Nephron progenitor cell (in vitro differentiated cells): ENCODE data around the gene KLHDC4.

Experiments
- DNase-seq: peaks from one replicate; pipeline ENCODE4 v3.0.0; 2021
- H3K27ac Mint-ChIP-seq: 2 replicates; pipeline ENCODE4 v1.8.0; 2021; ENCODE audit warnings: mild to moderate bottlenecking, moderate library complexity, mixed read lengths
- H3K27me3 Mint-ChIP-seq: 2 replicates; pipeline ENCODE4 v1.8.0; 2021; ENCODE audit warnings: mild to moderate bottlenecking, low read depth, mixed read lengths; ENCODE audit not compliant: poor library complexity
- H3K36me3 Mint-ChIP-seq: 2 replicates; pipeline ENCODE4 v1.8.0; 2021; ENCODE audit warnings: low read depth, mixed read lengths
- H3K4me1 Mint-ChIP-seq: 2 replicates; pipeline ENCODE4 v1.8.0; 2021; ENCODE audit warnings: mixed read lengths
- H3K4me3 Mint-ChIP-seq: 2 replicates; pipeline ENCODE4 v1.8.0; 2021; ENCODE audit warnings: mild to moderate bottlenecking, moderate library complexity, mixed read lengths
- H3K9me3 Mint-ChIP-seq: 2 replicates; pipeline ENCODE4 v1.8.0; 2021; ENCODE audit warnings: mild to moderate bottlenecking, moderate library complexity, mixed read lengths
- CTCF ChIP-seq: fragments of 200-600 bp; sonication (generic); IDR thresholded peaks from 2 replicates; pipeline ENCODE4 v1.5.0; 2021; ENCODE audit warnings: antibody characterized with exemption

Gene KLHDC4

GRCh38 chr16:87741700-87742415 is 23.9 kb downstream of the KLHDC4 start:
- H3K9me3 Mint-ChIP-seq: peaks cover 5% of the 10 kb centered on the region
- no peaks in the 10 kb centered on the region for H3K27me3 Mint-ChIP-seq
- no peak for DNase-seq
- H3K27ac Mint-ChIP-seq: peak overlapping the region; percentile 34
- peaks cover 6% of the 10 kb centered on the region for H3K4me1 Mint-ChIP-seq
- no peak overlapping the region for H3K4me3 Mint-ChIP-seq
- TF ChIP-seq CTCF: no peak
- peaks cover 49% of the 10 kb centered on the region for H3K36me3 Mint-ChIP-seq

- Mint-ChIP-seq H3K36me3 (peaks cover 48% of the 10 kb centered on the region), H3K27me3 (no peaks in the 10 kb centered on the region), H3K4me1 (peaks cover 6% of the 10 kb centered on the region), H3K4me3 (no peak overlapping the region), H3K27ac (peak overlapping the region; percentile 10), H3K9me3 (peaks cover 5% of the 10 kb centered on the region)
- no peak for DNase-seq
- no peak for TF ChIP-seq CTCF
These were observed 24.8 kb downstream of the KLHDC4 start for GRCh38 chr16:87740909-87741424.

- Mint-ChIP-seq H3K4me1 (peaks cover 6% of the 10 kb centered on the region), H3K4me3 (no peak overlapping the region), H3K27ac (peak overlapping the region; percentile 10), H3K36me3 (peaks cover 45% of the 10 kb centered on the region), H3K27me3 (no peaks in the 10 kb centered on the region), H3K9me3 (peaks cover 5% of the 10 kb centered on the region)
- no peak for TF ChIP-seq CTCF
- no peak for DNase-seq
These were observed 25.3 kb downstream of the KLHDC4 start for GRCh38 chr16:87740441-87740840.

- Mint-ChIP-seq H3K27me3 (no peaks in the 10 kb centered on the region), H3K9me3 (peaks cover 5% of the 10 kb centered on the region), H3K36me3 (peaks cover 39% of the 10 kb centered on the region), H3K4me3 (no peak overlapping the region), H3K4me1 (peaks cover 7% of the 10 kb centered on the region), H3K27ac (no peak overlapping the region)
- no peak for TF ChIP-seq CTCF
- no peak for DNase-seq
These were observed 26.0 kb downstream of the KLHDC4 start for GRCh38 chr16:87739801-87740200.

GRCh38 chr16:87736008-87736382 is 29.8 kb downstream of the KLHDC4 start:
- no peak overlapping the region for H3K27ac Mint-ChIP-seq
- H3K9me3 Mint-ChIP-seq: no peaks in the 10 kb centered on the region
- peaks cover 11% of the 10 kb centered on the region for H3K4me1 Mint-ChIP-seq
- no peak for DNase-seq
- no peak overlapping the region for H3K4me3 Mint-ChIP-seq
- H3K27me3 Mint-ChIP-seq: no peaks in the 10 kb centered on the region
- no peak for TF ChIP-seq CTCF
- peaks cover 24% of the 10 kb centered on the region for H3K36me3 Mint-ChIP-seq
